ENCODE results near the gene BLOC1S6. TPM values are rescaled to one million over a fixed set of nuclear protein-coding genes. Genes with fewer than 3 reads are reported as not detected.

BLOC1S6 gene
- total and polyA plus RNA-seq, 2 of the 13 experiments (the other 11 are each of a cell fraction or from before 2014, with no cell fraction given) = 11.8 to 44.3 TPM

DNA sequence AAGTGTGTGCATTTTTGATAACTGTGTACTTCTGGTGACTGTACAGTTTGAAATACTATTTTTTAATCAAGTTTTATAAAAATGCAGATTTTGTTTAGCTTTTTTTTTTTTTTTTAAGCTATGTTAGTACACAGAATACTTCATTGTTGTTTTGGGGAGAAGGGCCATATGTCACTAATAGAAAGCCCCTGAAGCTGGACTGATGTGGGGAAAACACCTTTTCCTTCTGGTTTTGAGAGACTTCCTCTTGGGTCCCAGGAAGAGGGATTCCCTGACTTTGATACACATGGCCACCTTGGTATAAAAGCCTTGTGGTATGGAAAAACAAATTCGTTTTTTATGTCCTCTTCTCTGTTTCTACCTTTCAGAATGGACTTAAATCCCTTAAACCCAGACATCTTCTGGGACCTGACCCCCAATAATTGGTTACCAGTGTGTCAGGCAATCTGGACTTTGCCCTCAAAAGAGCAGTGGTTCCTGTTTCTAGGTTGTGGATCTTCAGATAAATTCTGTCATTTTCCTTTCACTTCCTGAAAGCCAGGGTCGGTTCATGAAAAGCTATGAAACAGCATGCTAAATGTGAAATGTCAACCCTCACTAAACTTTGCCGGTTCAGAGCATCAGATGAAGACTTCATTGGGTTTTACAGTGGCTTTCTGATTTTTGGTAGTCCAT lies 31.1 kb upstream of the BLOC1S6 start:
- H3K4me3 ChIP-seq (replicated peaks in 1 of 3; ENCODE audit: insufficient read depth in 1 of 3, low read depth in 2 of 3, low read length in 3 of 3) = no peak overlapping the region
- peaks cover 0 to 3% of the 10 kb centered on the region in 2 experiments; a peak in 2 of 5 replicates for H3K27me3 ChIP-seq (ENCODE audit: control insufficient read depth in 1 of 2, insufficient read depth in 2 of 2, low read length in 2 of 2)
- no peaks in the 10 kb centered on the region for H3K36me3 ChIP-seq (replicated peaks in 1 of 2; ENCODE audit: control insufficient read depth in 1 of 2, insufficient read depth in 2 of 2, low read length in 2 of 2)
- ATAC-seq (no peak), FAIRE-seq (no peak), DNase-seq (ENCODE audit: low spot score) (no peak)
- H4K20me1 ChIP-seq (ENCODE audit: insufficient read depth, low read length) = no peaks in the 10 kb centered on the region
- no peak overlapping the region for H3K4me2 ChIP-seq (ENCODE audit: low read depth, low read length)
- TF ChIP-seq NFKB2 (CRISPR knock-in tag; IDR thresholded peaks at IDR 0.05; ENCODE audit: borderline replicate concordance) (no peak), HNF4A (CRISPR knock-in tag; IDR thresholded peaks at IDR 0.05) (peak; percentile 37; the same call in 1 of the 2 replicates)
- no peaks in the 10 kb centered on the region for H3K79me2 ChIP-seq (ENCODE audit: insufficient read depth, low read length)
- 2% methylated on average over 3 of the region's 3 CpGs for WGBS (ENCODE audit: low lambda C conversion rate)
- H3K27ac ChIP-seq (ENCODE audit: extremely low read length, insufficient read depth, low read length) = no peak overlapping the region
- intact Hi-C loops (cut with micrococcal nuclease; ENCODE audit: unreplicated experiment) (no loop called here), in situ Hi-C loops (cut with HindIII; ENCODE audit: extremely low pct_ligation_motif_present, low pct_unique_long_range_greater_than_20kb) (no loop called here)
- BruUV-seq (replicated peaks) = no TSS peak
- peaks cover 7% of the 10 kb centered on the region; the same call in 1 of the 2 replicates for H3K4me1 ChIP-seq (ENCODE audit: insufficient read depth, low read length)
- POLR2A ChIA-PET = no interaction called here
- H2AFZ ChIP-seq (ENCODE audit: low read length) = no peak overlapping the region
- H3K9me3 ChIP-seq (ENCODE audit: low read length) = no peaks in the 10 kb centered on the region
- CTCF ChIA-PET (ENCODE audit: low intra/inter-chr PET ratio, low total read pairs) = no interaction called here
- H3K9ac ChIP-seq (ENCODE audit: insufficient read depth, low read depth, low read length) = no peak overlapping the region

DNA sequence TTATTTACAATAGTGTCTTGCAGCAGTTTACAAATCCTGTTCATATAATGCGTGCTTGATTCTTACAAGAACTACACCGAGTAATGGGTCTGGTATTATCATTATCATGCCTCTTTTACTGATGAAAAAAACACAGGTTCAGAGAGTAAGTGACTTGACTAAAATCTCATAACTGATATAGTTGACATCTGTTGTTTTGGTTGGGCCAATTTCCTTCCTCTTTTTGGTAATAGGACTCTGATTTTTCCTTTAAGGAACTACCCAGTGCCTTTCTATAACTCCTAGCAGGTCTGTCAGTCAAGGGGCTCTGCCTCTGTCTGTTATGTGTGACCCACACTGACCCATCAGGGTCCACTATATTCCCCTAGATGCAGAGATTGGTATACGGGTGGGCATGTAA lies 14.6 kb upstream of the BLOC1S6 start:
- no peak for FAIRE-seq
- no peak for ATAC-seq
- intact Hi-C loops (cut with micrococcal nuclease; ENCODE audit: unreplicated experiment) = no loop called here
- TF ChIP-seq PHF21A (CRISPR knock-in tag; IDR thresholded peaks at IDR 0.05) (no peak), ETV6 (CRISPR knock-in tag; conservative IDR thresholded peaks at IDR 0.05) (no peak), EHMT2 (IDR thresholded peaks at IDR 0.05; ENCODE audit: borderline replicate concordance, low read depth, low read length) (no peak), AGO2 (optimal IDR thresholded peaks at IDR 0.05; ENCODE audit: low read depth, low read length) (no peak), ZNF674 (CRISPR knock-in tag; IDR thresholded peaks at IDR 0.05; ENCODE audit: low read depth) (no peak)
- TF ChIP-seq, protein P1, sequence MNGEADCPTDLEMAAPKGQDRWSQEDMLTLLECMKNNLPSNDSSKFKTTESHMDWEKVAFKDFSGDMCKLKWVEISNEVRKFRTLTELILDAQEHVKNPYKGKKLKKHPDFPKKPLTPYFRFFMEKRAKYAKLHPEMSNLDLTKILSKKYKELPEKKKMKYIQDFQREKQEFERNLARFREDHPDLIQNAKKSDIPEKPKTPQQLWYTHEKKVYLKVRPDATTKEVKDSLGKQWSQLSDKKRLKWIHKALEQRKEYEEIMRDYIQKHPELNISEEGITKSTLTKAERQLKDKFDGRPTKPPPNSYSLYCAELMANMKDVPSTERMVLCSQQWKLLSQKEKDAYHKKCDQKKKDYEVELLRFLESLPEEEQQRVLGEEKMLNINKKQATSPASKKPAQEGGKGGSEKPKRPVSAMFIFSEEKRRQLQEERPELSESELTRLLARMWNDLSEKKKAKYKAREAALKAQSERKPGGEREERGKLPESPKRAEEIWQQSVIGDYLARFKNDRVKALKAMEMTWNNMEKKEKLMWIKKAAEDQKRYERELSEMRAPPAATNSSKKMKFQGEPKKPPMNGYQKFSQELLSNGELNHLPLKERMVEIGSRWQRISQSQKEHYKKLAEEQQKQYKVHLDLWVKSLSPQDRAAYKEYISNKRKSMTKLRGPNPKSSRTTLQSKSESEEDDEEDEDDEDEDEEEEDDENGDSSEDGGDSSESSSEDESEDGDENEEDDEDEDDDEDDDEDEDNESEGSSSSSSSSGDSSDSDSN (CRISPR knock-in tag; IDR thresholded peaks at IDR 0.05) = no peak
- TF ChIP-seq, protein P2, sequence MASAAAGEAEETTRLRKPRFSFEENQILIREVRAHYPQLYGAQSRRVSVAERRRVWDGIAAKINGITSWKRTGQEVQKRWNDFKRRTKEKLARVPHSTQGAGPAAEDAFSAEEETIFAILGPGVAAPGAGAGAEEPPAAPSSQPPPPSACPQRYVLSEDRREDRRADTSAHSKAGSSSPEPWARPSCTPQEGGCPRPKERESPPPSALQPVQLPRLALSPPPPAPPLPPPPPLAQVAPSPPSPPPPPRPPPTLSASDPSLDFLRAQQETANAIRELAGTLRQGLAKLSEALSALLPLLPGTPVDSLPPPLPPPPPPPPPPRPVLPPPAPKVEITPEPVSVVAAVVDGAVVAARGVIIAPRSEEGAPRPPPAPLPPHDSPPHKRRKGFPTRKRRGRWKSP (CRISPR knock-in tag; IDR thresholded peaks at IDR 0.05) = no peak
- TF ChIP-seq, protein P3, sequence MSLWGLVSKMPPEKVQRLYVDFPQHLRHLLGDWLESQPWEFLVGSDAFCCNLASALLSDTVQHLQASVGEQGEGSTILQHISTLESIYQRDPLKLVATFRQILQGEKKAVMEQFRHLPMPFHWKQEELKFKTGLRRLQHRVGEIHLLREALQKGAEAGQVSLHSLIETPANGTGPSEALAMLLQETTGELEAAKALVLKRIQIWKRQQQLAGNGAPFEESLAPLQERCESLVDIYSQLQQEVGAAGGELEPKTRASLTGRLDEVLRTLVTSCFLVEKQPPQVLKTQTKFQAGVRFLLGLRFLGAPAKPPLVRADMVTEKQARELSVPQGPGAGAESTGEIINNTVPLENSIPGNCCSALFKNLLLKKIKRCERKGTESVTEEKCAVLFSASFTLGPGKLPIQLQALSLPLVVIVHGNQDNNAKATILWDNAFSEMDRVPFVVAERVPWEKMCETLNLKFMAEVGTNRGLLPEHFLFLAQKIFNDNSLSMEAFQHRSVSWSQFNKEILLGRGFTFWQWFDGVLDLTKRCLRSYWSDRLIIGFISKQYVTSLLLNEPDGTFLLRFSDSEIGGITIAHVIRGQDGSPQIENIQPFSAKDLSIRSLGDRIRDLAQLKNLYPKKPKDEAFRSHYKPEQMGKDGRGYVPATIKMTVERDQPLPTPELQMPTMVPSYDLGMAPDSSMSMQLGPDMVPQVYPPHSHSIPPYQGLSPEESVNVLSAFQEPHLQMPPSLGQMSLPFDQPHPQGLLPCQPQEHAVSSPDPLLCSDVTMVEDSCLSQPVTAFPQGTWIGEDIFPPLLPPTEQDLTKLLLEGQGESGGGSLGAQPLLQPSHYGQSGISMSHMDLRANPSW (CRISPR knock-in tag; IDR thresholded peaks at IDR 0.05; ENCODE audit: borderline replicate concordance) = no peak

More for the DNA sequence above, 14.6 kb upstream of the BLOC1S6 start:
- no peak for DNase-seq (ENCODE audit: low spot score)
- no peak overlapping the region for H3K4me2 ChIP-seq (ENCODE audit: low read depth, low read length)
- no TSS peak for BruUV-seq (replicated peaks)
- H3K36me3 ChIP-seq (replicated peaks in 1 of 2; ENCODE audit: control insufficient read depth in 1 of 2, insufficient read depth in 2 of 2, low read length in 2 of 2) = no peaks in the 10 kb centered on the region
- no peak overlapping the region for H3K9ac ChIP-seq (ENCODE audit: insufficient read depth, low read depth, low read length)
- H4K20me1 ChIP-seq (ENCODE audit: insufficient read depth, low read length) = no peaks in the 10 kb centered on the region
- CTCF ChIA-PET (ENCODE audit: low intra/inter-chr PET ratio, low total read pairs) = no interaction called here
- in situ Hi-C loops (cut with HindIII; ENCODE audit: extremely low pct_ligation_motif_present, low pct_unique_long_range_greater_than_20kb) = no loop called here
- H3K9me3 ChIP-seq (ENCODE audit: low read length) = no peaks in the 10 kb centered on the region
- H3K4me3 ChIP-seq (replicated peaks in 1 of 3; ENCODE audit: insufficient read depth in 1 of 3, low read depth in 2 of 3, low read length in 3 of 3) = no peak overlapping the region
- 30% methylated on average over 3 of the region's 3 CpGs for WGBS (ENCODE audit: low lambda C conversion rate)
- H3K27ac ChIP-seq (ENCODE audit: extremely low read length, insufficient read depth, low read length) = no peak overlapping the region
- POLR2A ChIA-PET = no interaction called here
- no peak overlapping the region for H2AFZ ChIP-seq (ENCODE audit: low read length)
- H3K27me3 ChIP-seq (ENCODE audit: control insufficient read depth in 1 of 2, insufficient read depth in 2 of 2, low read length in 2 of 2) = no peaks in the 10 kb centered on the region
- H3K4me1 ChIP-seq (ENCODE audit: insufficient read depth, low read length) = peaks cover 13% of the 10 kb centered on the region
- H3K79me2 ChIP-seq (ENCODE audit: insufficient read depth, low read length) = no peaks in the 10 kb centered on the region

Data from HepG2 (cell line).